Type B pancreatic cell (in vitro differentiated cells): ENCODE data around the gene LHFPL2. TPM values are rescaled to one million over a fixed set of nuclear protein-coding genes. Genes with fewer than 3 reads are reported as not detected.

Source experiments
- DNase-seq: peaks from one replicate; pipeline ENCODE4 v3.0.0; 2021; ENCODE audit warnings: mixed read lengths; ENCODE audit not compliant: unreplicated experiment; ENCODE audit errors: extremely low spot score
- H3K27ac Mint-ChIP-seq: 2 replicates; pipeline ENCODE4 v1.8.0; 2021; ENCODE audit warnings: mild to moderate bottlenecking, mixed read lengths
- H3K27me3 Mint-ChIP-seq: 2 replicates; pipeline ENCODE4 v1.8.0; 2021; ENCODE audit warnings: mixed read lengths
- H3K36me3 Mint-ChIP-seq: 2 replicates; pipeline ENCODE4 v1.8.0; 2021; ENCODE audit warnings: mixed read lengths
- H3K4me1 Mint-ChIP-seq: one replicate; pipeline ENCODE4 v1.8.0; 2021; ENCODE audit warnings: mixed read lengths; ENCODE audit not compliant: unreplicated experiment
- H3K4me3 Mint-ChIP-seq: 2 replicates; pipeline ENCODE4 v1.8.0; 2021; ENCODE audit warnings: mild to moderate bottlenecking, mixed read lengths
- H3K9me3 Mint-ChIP-seq: 2 replicates; pipeline ENCODE4 v1.8.0; 2021; ENCODE audit warnings: mixed read lengths
- total RNA-seq: library from RNA; stranded (reverse); gene quantifications from 2 replicates; pipeline ENCODE4 v1.2.1, GENCODE V29; 2021; ENCODE audit warnings: low replicate concordance
- TF ChIP-seq, protein P1 (sequence below): fragments of 200-600 bp; sonication (generic); conservative IDR thresholded peaks from 2 replicates; pipeline ENCODE4 v1.5.0; 2021; ENCODE audit warnings: antibody characterized with exemption, mild to moderate bottlenecking

LHFPL2 gene
- total RNA-seq, 1 donor from 2014 or later: 35.3 TPM

DNA sequence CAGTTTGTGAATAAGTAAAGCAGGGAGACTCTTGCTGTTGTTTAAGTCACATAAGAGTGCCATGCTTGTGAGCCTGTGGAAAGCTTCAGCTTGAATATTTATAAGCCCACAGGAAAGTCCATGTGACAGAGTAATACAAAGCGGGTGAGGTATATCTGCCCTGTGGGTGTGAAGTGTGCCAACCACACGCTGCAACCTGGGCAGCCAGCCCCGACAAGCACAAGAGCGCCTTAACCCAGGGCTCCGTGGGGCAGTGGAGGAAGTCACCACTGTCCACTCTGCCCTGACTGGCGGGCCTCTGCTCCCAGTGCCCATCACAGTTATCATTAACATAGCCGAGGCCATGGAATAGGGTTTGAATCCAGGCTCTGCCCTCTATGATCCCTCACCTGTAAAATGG is 155.9 kb downstream of the LHFPL2 start:
- Mint-ChIP-seq H3K4me1 (peaks cover 45% of the 10 kb centered on the region), H3K27ac (no peak overlapping the region), H3K36me3 (peaks cover 58% of the 10 kb centered on the region), H3K4me3 (no peak overlapping the region), H3K27me3 (no peaks in the 10 kb centered on the region), H3K9me3 (peaks cover 4% of the 10 kb centered on the region)
- TF ChIP-seq, protein P1, sequence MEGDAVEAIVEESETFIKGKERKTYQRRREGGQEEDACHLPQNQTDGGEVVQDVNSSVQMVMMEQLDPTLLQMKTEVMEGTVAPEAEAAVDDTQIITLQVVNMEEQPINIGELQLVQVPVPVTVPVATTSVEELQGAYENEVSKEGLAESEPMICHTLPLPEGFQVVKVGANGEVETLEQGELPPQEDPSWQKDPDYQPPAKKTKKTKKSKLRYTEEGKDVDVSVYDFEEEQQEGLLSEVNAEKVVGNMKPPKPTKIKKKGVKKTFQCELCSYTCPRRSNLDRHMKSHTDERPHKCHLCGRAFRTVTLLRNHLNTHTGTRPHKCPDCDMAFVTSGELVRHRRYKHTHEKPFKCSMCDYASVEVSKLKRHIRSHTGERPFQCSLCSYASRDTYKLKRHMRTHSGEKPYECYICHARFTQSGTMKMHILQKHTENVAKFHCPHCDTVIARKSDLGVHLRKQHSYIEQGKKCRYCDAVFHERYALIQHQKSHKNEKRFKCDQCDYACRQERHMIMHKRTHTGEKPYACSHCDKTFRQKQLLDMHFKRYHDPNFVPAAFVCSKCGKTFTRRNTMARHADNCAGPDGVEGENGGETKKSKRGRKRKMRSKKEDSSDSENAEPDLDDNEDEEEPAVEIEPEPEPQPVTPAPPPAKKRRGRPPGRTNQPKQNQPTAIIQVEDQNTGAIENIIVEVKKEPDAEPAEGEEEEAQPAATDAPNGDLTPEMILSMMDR: no peak
- no peak for DNase-seq

DNA sequence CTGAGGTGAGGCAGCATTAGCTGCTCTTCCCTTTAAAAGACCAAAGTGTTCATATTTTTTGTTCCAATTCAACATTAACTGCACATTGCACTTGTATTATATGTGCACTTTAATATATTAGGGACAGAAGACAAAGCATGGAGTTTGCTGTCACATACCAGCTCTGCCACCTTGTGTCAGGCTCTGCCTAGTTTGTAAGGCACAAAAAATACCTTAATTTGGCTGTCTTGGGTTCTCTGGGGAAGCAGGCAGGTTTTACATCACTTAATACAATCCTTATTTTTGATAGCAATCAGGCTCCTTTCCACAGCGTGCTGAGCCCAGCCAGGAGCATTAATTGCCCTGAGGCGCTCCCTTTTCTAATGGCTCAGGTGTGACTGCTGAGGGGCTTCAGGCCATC is 156.3 kb downstream of the LHFPL2 start:
- Mint-ChIP-seq H3K4me1 (peaks cover 42% of the 10 kb centered on the region), H3K36me3 (peaks cover 62% of the 10 kb centered on the region), H3K27ac (peak overlapping the region; percentile 44), H3K27me3 (no peaks in the 10 kb centered on the region), H3K9me3 (peaks cover 4% of the 10 kb centered on the region), H3K4me3 (no peak overlapping the region)
- no peak for DNase-seq
- TF ChIP-seq, protein P1: no peak

DNA sequence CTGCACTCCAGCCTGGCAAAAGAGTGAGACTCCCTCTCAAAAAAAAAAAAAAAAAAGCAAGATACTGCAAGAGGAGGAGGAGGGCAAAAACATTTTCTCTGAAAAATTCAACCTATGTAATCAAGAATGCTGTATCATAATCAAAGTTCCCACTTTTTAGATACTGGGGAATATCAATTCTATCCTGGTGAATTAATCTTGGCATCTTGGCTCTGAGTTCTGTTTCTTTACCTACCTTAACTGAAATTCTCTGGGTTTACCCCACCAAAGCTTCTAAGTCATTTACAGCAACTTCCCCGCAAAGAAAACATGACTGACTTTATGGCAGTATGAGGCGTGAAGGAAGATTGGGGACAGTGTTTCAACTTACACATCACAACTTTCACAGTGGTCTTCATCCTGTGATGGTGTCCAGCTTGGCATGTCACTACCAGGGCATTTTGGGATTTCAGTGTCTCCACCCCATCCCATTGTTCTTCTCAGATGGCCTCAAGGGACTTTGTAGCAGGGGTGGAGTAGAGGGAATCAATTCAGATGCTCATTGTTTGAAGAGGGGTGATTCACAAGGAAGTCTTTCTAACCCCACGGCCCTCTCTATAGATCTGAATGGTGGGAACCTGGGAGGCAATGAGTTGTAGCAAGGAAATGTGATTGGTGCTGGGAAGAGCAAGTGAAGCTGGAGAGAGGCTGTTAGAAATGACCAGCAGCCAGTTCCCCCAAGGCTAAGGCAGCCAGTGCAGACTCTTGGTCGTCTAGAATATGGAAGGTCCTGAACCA is 157.7 kb downstream of the LHFPL2 start:
- no peak for DNase-seq
- H3K27me3 Mint-ChIP-seq: no peaks in the 10 kb centered on the region
- H3K4me3 Mint-ChIP-seq: no peak overlapping the region
- TF ChIP-seq, protein P1: no peak
- peaks cover 1% of the 10 kb centered on the region for H3K9me3 Mint-ChIP-seq
- peaks cover 30% of the 10 kb centered on the region for H3K4me1 Mint-ChIP-seq
- no peak overlapping the region for H3K27ac Mint-ChIP-seq
- peaks cover 60% of the 10 kb centered on the region for H3K36me3 Mint-ChIP-seq

DNA sequence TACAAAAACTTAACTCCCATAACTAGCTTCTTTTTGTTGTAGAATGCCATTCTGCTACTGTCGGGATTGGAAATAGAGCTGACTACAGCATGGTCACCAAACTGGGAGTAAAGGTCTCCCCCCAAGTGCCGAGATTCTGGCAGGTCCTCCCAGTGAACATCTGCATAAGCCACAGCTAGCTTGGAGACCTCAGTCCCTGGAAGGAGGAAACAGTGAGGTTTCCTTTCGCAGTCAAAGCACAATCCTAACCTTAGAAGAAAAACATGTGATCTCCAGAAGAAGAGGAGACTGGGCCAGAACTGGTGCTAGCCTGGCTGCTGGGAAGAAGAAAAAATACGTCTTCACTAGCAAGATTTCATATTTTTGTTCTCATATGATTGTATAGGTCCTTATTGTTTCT is 160.7 kb downstream of the LHFPL2 start:
- TF ChIP-seq, protein P1: no peak
- Mint-ChIP-seq H3K27me3 (no peaks in the 10 kb centered on the region), H3K27ac (no peak overlapping the region), H3K9me3 (no peaks in the 10 kb centered on the region), H3K36me3 (peaks cover 55% of the 10 kb centered on the region), H3K4me1 (peaks cover 22% of the 10 kb centered on the region), H3K4me3 (no peak overlapping the region)
- no peak for DNase-seq

DNA sequence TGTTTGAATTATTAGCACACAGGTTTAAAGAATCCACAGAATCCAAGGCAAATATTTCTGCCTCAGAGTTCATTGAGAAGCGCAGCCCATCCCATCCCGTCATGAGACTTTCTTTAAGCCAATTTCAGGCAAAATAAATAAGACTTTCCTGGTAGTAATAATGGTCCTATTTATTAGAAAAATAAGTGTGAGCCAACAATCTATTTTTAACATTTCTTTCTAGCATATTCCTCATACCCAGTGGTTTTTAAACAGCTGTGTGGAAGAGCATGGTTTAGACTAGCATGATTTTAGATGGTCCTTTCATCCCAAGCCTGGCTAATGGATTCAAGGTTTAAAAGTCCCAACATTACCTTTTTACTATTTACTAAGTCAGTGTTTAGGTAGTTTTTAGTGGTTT is 162.4 kb downstream of the LHFPL2 start:
- Mint-ChIP-seq H3K36me3 (peaks cover 52% of the 10 kb centered on the region), H3K27me3 (no peaks in the 10 kb centered on the region), H3K4me3 (no peak overlapping the region), H3K9me3 (no peaks in the 10 kb centered on the region), H3K27ac (no peak overlapping the region), H3K4me1 (peaks cover 21% of the 10 kb centered on the region)
- TF ChIP-seq, protein P1: no peak
- DNase-seq: no peak
